ENCODE results near the gene UST.

Gene UST

DNA sequence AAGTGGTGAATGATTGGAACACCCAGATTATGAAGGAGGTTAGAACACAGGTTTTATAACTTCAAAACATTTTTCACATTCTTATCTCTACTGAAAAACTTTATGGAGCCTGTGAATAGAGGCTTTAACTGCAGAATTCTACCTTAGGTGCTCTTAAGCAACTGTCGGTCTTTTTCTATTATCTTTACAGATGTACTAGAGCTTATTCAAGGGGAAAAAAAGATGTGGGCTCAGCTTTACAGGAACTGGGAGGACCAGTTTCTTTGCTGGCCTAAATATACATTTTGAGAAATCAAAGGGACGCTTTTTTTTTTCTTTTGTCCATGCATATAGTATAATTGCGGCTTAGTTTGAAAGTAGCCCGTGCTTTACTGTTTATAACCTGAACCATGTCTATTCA is 58.9 kb downstream of the UST start:
- no peak for DNase-seq

- no peak for DNase-seq
Measured at GRCh38 chr6:148807784-148808183, 61.0 kb downstream of the UST start.

GRCh38 chr6:148808786-148809304 is 62.0 kb downstream of the UST start:
- no peak for DNase-seq

GRCh38 chr6:148811459-148811858 is 64.6 kb downstream of the UST start:
- no peak for DNase-seq

DNA sequence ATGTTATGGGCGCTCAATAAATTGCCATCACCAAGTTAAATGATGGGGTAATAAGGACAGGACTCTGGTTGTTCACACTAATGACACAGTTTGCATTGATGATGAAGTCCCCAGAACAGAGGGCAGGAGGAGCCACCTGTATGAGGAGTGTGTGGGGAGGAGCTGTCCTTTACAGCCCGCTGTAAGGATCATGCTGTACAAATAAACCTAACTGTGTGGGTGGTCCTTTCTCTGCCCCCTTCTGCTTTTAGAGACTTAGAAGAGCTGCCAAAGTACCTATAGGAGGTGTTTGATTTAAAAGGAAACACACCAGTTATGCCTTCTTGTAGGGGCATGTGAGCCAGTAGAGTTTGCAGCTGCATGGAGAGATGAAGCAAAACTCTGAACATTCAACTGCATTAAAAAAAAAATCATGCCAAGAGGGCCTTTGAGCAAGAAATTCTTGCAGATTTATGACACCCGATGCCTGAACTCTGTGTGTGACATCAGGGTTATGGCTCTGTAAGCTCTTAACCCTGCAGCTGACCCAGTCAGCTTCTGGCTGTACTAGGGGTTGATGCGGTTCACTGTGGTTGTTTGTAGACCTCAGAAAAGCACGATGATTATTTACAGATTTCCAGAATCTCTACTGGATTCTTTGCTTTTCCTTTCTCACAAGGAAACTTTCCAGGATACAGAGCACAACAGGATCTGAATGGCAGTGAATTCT is 67.4 kb downstream of the UST start:
- DNase-seq = no peak

GRCh38 chr6:148814869-148815268 is 68.0 kb downstream of the UST start:
- no peak for DNase-seq

GRCh38 chr6:148816117-148816516 is 69.3 kb downstream of the UST start:
- DNase-seq = no peak

DNA sequence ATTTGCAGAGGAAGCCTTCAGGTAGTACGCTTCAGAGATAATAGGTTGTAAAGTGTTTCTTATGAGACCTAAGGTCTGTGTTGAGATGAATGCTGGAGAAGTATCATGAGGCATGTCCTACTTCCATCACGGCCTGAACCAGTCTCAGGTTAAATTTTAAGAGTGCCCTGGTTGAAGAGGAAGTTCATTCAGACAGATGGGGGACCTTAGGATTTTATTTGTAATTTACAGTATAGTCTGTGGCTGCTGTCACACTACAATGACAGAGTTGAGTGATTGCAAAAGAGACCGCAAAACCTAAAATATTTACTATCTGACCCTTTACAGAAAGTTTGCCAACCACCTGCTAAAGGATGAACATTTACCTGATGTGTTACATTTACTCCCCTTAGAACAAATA is 70.9 kb downstream of the UST start:
- no peak for DNase-seq

DNA sequence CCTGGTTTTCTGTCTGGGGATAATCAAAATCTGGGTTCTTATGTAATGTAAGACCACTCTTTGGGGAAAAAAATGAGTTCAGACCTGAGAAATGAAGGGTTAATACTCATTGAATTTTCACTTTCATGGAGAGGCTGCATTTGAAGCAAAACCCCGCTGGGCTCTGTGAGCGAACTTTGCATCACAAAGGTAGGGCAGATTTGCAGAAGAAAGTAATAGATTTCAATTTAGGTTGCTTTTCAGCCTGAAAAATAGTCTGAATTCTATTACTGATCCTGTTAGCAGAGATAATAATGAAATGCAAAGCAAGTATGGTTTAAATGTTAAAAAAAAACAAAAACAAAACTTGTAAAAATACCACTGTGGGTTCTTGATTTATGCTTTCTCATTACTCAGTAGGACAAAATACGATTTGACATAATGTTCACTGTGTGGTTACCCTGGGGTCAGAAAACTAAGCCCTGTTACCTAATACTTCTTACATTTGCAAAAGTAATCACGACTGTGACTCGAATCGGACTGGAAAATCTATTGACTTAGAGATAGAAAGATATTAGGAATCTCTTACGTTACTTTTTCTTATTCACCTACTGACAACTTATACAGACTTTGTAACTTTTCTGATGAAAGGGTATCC is 72.2 kb downstream of the UST start:
- DNase-seq = no peak

GRCh38 chr6:148819852-148820251 is 73.0 kb downstream of the UST start:
- no peak for DNase-seq

DNA sequence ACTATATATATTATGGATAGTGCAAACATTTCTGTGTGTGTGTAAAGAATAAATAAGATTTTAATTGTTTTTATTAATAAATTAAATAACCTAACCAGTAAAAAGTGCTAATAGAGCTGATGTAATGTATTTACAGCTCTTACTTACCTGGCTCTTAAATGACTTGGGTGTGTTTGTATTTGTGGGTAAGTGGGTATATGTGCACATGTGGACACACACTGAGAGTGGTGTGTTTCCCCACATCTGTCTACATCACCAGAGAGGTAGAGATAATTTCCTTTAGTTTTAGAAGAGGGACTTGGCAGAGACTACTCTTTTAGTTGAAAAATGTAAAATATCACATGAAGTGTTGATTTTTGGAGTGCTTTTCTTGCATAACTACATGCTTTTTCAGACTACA is 76.0 kb downstream of the UST start:
- no peak for DNase-seq

DNA sequence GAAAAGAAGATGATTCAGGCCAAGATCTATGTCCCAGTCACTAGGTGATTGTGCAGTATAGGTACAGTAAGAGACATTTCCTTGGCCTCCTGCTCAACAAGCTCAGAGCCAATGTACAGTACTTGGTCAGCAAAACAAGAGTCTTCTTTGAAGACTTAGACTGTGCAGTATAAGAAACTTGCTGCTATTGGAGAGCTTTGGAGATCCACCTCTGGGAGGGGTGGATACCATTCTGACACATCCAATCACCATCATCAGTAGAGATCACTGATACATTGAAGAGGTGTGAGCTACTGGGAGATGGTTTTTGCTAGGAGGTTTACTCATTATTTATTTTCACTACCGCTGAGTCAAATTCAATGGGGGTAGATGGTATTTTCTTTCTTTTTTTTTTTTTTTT is 77.5 kb downstream of the UST start:
- DNase-seq = no peak

GRCh38 chr6:148824960-148825359 is 78.1 kb downstream of the UST start:
- no peak for DNase-seq

GRCh38 chr6:148825492-148825891 is 78.7 kb downstream of the UST start:
- no peak for DNase-seq

GRCh38 chr6:148827416-148828045 is 80.7 kb downstream of the UST start:
- DNase-seq = no peak

GRCh38 chr6:148828047-148828446 is 81.2 kb downstream of the UST start:
- no peak for DNase-seq

- no peak for DNase-seq
Measured at GRCh38 chr6:148829415-148830101, 82.7 kb downstream of the UST start.

DNA sequence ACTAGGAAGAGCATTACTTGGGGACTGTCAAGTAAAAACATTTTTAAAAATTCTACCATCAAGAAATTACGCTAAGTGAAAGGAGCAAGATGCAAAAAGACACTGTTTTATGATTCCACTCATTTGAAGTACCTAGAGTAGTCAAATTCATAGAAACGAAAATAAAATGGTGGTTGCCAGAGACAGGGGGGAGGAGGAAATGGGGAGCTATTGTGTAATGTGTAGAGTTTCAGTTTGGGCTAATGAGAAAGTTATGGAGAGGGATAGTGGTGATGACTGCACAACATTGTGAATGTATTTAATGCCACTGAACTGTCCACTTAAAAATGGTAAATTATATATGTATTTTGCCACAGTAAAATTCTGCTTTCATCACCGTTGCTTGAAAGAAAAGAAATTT is 83.8 kb downstream of the UST start:
- no peak for DNase-seq

- peak; percentile 76 for DNase-seq
Measured at GRCh38 chr6:148831064-148831463, 84.2 kb downstream of the UST start.

DNA sequence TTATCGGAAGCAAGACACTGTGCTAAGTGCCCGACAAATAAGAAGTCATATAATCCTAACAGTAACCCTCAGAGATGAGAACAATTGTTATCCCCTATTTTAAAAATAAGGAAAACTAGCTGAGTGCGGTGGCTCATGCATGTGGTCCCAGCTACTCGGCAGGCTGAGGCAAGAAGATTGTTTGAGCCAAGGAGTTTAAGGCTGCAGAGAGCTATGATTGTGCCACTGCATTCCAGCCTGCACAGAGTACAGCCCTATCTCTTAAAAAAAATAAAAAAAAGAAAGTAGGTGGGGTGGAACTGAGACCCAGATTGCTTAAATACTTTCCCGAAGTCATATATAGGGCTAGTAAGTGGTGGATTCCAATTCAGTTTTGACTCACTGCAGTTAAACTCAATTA is 84.7 kb downstream of the UST start:
- no peak for DNase-seq

DNA sequence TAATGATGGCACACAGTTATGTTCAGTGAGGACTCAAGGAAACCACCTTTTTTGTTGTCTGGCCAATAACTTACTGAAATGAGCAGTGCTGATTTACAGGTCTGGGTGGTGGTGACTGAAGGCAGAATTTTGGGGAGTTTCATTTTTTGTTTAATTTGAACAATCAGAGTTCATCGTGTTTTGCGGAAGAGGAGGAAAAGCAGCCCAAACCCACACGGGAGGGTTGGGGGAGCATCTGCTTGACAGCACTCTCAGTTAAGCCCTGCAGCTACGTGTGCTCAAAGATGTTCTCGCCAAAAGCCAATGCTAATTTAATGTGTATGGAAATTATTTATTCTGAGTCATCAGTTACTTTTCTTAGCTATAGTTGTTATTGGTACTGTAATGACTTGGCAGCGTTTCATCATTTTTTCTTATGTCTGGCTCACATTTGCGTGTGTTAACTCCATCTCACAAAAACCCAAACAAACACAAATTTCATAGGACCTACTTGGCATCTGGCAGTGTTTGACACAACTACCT is 89.2 kb downstream of the UST start:
- DNase-seq = peak; percentile 84

DNA sequence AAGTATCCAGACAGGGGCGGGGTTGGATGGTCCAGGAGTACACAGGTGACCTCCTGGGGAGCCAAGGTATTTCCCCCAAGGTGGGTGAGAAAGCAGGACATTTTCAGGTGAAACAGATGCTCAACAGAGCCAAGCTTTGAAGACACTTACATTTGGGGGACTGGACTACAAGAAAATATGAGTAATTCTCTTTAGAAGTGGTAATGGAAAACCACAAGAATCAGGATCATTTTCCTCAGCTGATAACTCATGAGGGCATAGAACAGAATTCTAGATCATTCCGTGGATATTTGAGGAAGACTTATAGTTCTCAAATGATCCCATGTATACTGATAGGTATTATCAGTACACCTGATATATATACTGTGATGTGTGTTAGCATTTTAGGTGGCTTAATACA is 89.9 kb downstream of the UST start:
- no peak for DNase-seq

GRCh38 chr6:148837941-148838340 is 91.1 kb downstream of the UST start:
- no peak for DNase-seq

Measured in activated effector memory CD4-positive, alpha-beta T cell treated with anti-CD3 and anti-CD28 coated beads, Interleukin-2, amount 50 U/mL, for 16 hours (primary cell).